ENCODE results near the gene SCNN1A.

The SCNN1A gene

GRCh38 chr12:6423267-6424007 is 48.1 kb upstream of the SCNN1A start:
- Histone ChIP-seq H3K27ac (replicated peaks) (no peak overlapping the region), H3K27me3 (ENCODE audit: insufficient read depth, poor library complexity, severe bottlenecking) (no peaks in the 10 kb centered on the region), H3K4me3 (replicated peaks; ENCODE audit: insufficient read depth, low read length) (no peak overlapping the region)
- no peak for TF ChIP-seq REST (IDR thresholded peaks at IDR 0.05; ENCODE audit: insufficient replicate concordance, low read depth)
- no peak for TF ChIP-seq SPI1 (IDR thresholded peaks at IDR 0.05; ENCODE audit: borderline replicate concordance, low read depth)
- no peak for TF ChIP-seq GABPA (IDR thresholded peaks at IDR 0.05; ENCODE audit: low read depth)
- no peak for TF ChIP-seq POLR2AphosphoS5 (IDR thresholded peaks at IDR 0.05; ENCODE audit: low read depth)
- TF ChIP-seq CTCF (IDR thresholded peaks at IDR 0.05; ENCODE audit: insufficient read depth, low read length), result peak; percentile 85
- DNase-seq (ENCODE audit: low read depth in 1 of 2, low spot score in 1 of 2), result peak; percentile 85 to 89

GRCh38 chr12:6420364-6420763 is 45.0 kb upstream of the SCNN1A start:
- Histone ChIP-seq H3K27ac (replicated peaks) (no peak overlapping the region), H3K27me3 (ENCODE audit: insufficient read depth, poor library complexity, severe bottlenecking) (no peaks in the 10 kb centered on the region), H3K4me3 (replicated peaks; ENCODE audit: insufficient read depth, low read length) (no peak overlapping the region)
- no peak for TF ChIP-seq SPI1 (IDR thresholded peaks at IDR 0.05; ENCODE audit: borderline replicate concordance, low read depth)
- TF ChIP-seq CTCF (IDR thresholded peaks at IDR 0.05; ENCODE audit: insufficient read depth, low read length), result no peak
- TF ChIP-seq REST (IDR thresholded peaks at IDR 0.05; ENCODE audit: insufficient replicate concordance, low read depth), result no peak
- TF ChIP-seq POLR2AphosphoS5 (IDR thresholded peaks at IDR 0.05; ENCODE audit: low read depth), result no peak
- no peak for TF ChIP-seq GABPA (IDR thresholded peaks at IDR 0.05; ENCODE audit: low read depth)
- no peak for DNase-seq (ENCODE audit: low read depth in 1 of 2, low spot score in 1 of 2)

GRCh38 chr12:6418796-6419195 is 43.4 kb upstream of the SCNN1A start:
- Histone ChIP-seq H3K27ac (replicated peaks) (no peak overlapping the region), H3K27me3 (ENCODE audit: insufficient read depth, poor library complexity, severe bottlenecking) (no peaks in the 10 kb centered on the region), H3K4me3 (replicated peaks; ENCODE audit: insufficient read depth, low read length) (no peak overlapping the region)
- TF ChIP-seq POLR2AphosphoS5 (IDR thresholded peaks at IDR 0.05; ENCODE audit: low read depth), result no peak
- no peak for TF ChIP-seq GABPA (IDR thresholded peaks at IDR 0.05; ENCODE audit: low read depth)
- TF ChIP-seq CTCF (IDR thresholded peaks at IDR 0.05; ENCODE audit: insufficient read depth, low read length), result no peak
- no peak for TF ChIP-seq SPI1 (IDR thresholded peaks at IDR 0.05; ENCODE audit: borderline replicate concordance, low read depth)
- no peak for TF ChIP-seq REST (IDR thresholded peaks at IDR 0.05; ENCODE audit: insufficient replicate concordance, low read depth)
- no peak for DNase-seq (ENCODE audit: low read depth in 1 of 2, low spot score in 1 of 2)

Measured in HL-60 (cell line).